HCT116 (cell line): ENCODE results near the gene RNF166. TPM values are rescaled to one million over a fixed set of nuclear protein-coding genes. Genes with fewer than 3 reads are reported as not detected.

Experiments used
- ATAC-seq: fragments of 200-7000 bp; cut with Tn5 transposase; 2 replicates; pipeline ENCODE4 v1.9.1; 2020; ENCODE audit warnings: mild to moderate bottlenecking, moderate library complexity
- BruUV-seq: library from RNA; stranded (reverse); fragments of 400-500 nt; replicated peaks from 2 replicates; lab custom pipeline; 2021; lab: Mats Ljungman, UMichigan
- CTCF ChIA-PET: fragments of 300-600 bp; sonication (Branson Sonifier 250); formaldehyde crosslinking; loops from one replicate; lab custom pipeline; 2021; ENCODE audit warnings: antibody characterized with exemption; lab: Charles Lee
- POLR2A ChIA-PET: fragments of 300-600, 350-600 bp; sonication (Branson Sonifier 250); formaldehyde crosslinking; loops from one replicate; lab custom pipeline; 2021; ENCODE audit warnings: antibody characterized with exemption; lab: Charles Lee
- RAD21 ChIA-PET, 2 experiments: fragments of 300-600 bp; sonication (Branson Sonifier 250); formaldehyde crosslinking; loops; one replicate each; lab custom pipeline; 2023; ENCODE audit warnings: low total read pairs in 2 of 2; ENCODE audit not compliant: uncharacterized antibody in 2 of 2, unreplicated experiment in 2 of 2, low non-redundant PET in 1 of 2; lab: Charles Lee
- DNase-seq: peaks from one replicate; pipeline ENCODE4 v3.0.0-alpha.2; 2010; ENCODE audit warnings: low read depth, low spot score
- H2AFZ ChIP-seq: fragments of 200-600 bp; shearing (Covaris generic), sonication (generic); 2 replicates; pipeline ENCODE4 v1.6.1; 2017; ENCODE audit warnings: low read depth, mixed run types, mixed read lengths, antibody characterized with exemption, low read length; ENCODE audit not compliant: poor library complexity, severe bottlenecking
- H3K27ac ChIP-seq: 2 replicates; pipeline ENCODE4 v1.5.1; 2012; ENCODE audit warnings: low read depth, low read length
- H3K27me3 ChIP-seq: fragments of 200-600 bp; sonication (generic); 2 replicates; pipeline ENCODE4 v1.6.1; 2016; ENCODE audit warnings: mixed run types, low read length, mixed read lengths; ENCODE audit not compliant: insufficient read depth
- H3K36me3 ChIP-seq, 2 experiments: fragments of 200-500 bp in 1 of 2; fragments of 200-600 bp in 1 of 2; sonication (Bioruptor generic) in 1 of 2; sonication (generic) in 1 of 2; 2 replicates each; pipeline versions ENCODE4 v1.5.1 to v1.6.1; 2014 to 2016; ENCODE audit warnings: low read length in 2 of 2, inconsistent platforms in 1 of 2, mixed read lengths in 1 of 2, mixed run types in 1 of 2; ENCODE audit not compliant: insufficient read depth in 2 of 2, control insufficient read depth in 1 of 2
- H3K4me1 ChIP-seq, 2 experiments: fragments of 200-600 bp in 1 of 2; sonication (generic) in 1 of 2; 2 replicates each; pipeline versions ENCODE4 v1.5.1 to v1.6.1; 2012 to 2017; ENCODE audit warnings: low read length in 2 of 2, inconsistent platforms in 1 of 2, mild to moderate bottlenecking in 1 of 2, mixed read lengths in 1 of 2, mixed run types in 1 of 2, moderate library complexity in 1 of 2; ENCODE audit not compliant: insufficient read depth in 2 of 2, control insufficient read depth in 1 of 2
- H3K4me2 ChIP-seq: fragments of 200-600 bp; sonication (generic); 2 replicates; pipeline ENCODE4 v1.6.1; 2017; ENCODE audit warnings: mixed run types, low read length, mixed read lengths
- H3K4me3 ChIP-seq, 2 experiments: fragments of 200-600 bp in 1 of 2; sonication (generic) in 1 of 2; replicated peaks in 1 of 2; 2 replicates each; pipeline ENCODE4 v1.5.1; 2011 to 2016; ENCODE audit warnings: low read length in 2 of 2, control low read depth in 1 of 2, low read depth in 1 of 2, mild to moderate bottlenecking in 1 of 2, mixed read lengths in 1 of 2, mixed run types in 1 of 2
- H3K79me2 ChIP-seq: fragments of 200-600 bp; sonication (generic); 2 replicates; pipeline ENCODE4 v1.6.1; 2017; ENCODE audit warnings: mild to moderate bottlenecking, mixed run types, low read length, moderate library complexity, mixed read lengths; ENCODE audit not compliant: insufficient read depth
- H3K9ac ChIP-seq: fragments of 200-600 bp; sonication (generic); 2 replicates; pipeline ENCODE4 v1.6.1; 2016; ENCODE audit warnings: low read length, mixed read lengths
- H3K9me2 ChIP-seq: fragments of 200-600 bp; sonication (generic), shearing (Covaris generic); 2 replicates; pipeline ENCODE4 v1.6.1; 2017; ENCODE audit warnings: mixed run types, mild to moderate bottlenecking, moderate library complexity; ENCODE audit not compliant: insufficient read depth
- H3K9me3 ChIP-seq, 2 experiments: fragments of 200-500 bp in 1 of 2; fragments of 200-600 bp in 1 of 2; sonication (Bioruptor generic) in 1 of 2; sonication (generic) in 1 of 2; 2 replicates each; pipeline ENCODE4 v1.6.1; 2014 to 2017; ENCODE audit warnings: low read length in 2 of 2, mixed read lengths in 2 of 2, inconsistent platforms in 1 of 2, low read depth in 1 of 2, mild to moderate bottlenecking in 1 of 2, mixed run types in 1 of 2, moderate library complexity in 1 of 2; ENCODE audit not compliant: control insufficient read depth in 1 of 2, insufficient read depth in 1 of 2
- H4K20me1 ChIP-seq: fragments of 200-600 bp; sonication (generic), shearing (Covaris generic); 2 replicates; pipeline ENCODE4 v1.6.1; 2017; ENCODE audit warnings: mixed run types, mild to moderate bottlenecking, moderate library complexity; ENCODE audit not compliant: insufficient read depth
- POLR2A ChIP-seq: IDR thresholded peaks from 2 replicates; pipeline ENCODE4 v1.7.0; 2011; ENCODE audit warnings: borderline replicate concordance; ENCODE audit not compliant: insufficient read depth, insufficient read length; ENCODE audit errors: extremely low read depth
- SP1 ChIP-seq: IDR thresholded peaks from 2 replicates; pipeline ENCODE4 v1.6.1; 2012; ENCODE audit warnings: low read depth
- YY1 ChIP-seq: IDR thresholded peaks from 2 replicates; pipeline ENCODE4 v1.6.1; 2011; ENCODE audit warnings: low read length, low read depth, moderate library complexity, mild to moderate bottlenecking; ENCODE audit not compliant: insufficient replicate concordance; ENCODE audit errors: extremely low read depth
- intact Hi-C: fragments of 100-400 bp; cut with micrococcal nuclease; formaldehyde crosslinking; loops from 2 replicates; pipeline ENCODE4 v1.10.0; 2022
- total RNA-seq: library from RNA; stranded (reverse); gene quantifications from one replicate; pipeline ENCODE4 v1.2.1, GENCODE V29; 2021; ENCODE audit not compliant: unreplicated experiment
- TF ChIP-seq, protein P1 (sequence below): IDR thresholded peaks from 2 replicates; pipeline ENCODE4 v1.6.1; 2011; ENCODE audit warnings: mild to moderate bottlenecking, low read length, moderate library complexity; ENCODE audit not compliant: insufficient replicate concordance; ENCODE audit errors: extremely low read depth
- TF ChIP-seq, protein P2 (sequence below), 3 experiments: fragments of 200-600 bp in 1 of 3; sonication (generic) in 1 of 3; IDR thresholded peaks in 2 of 3; conservative IDR thresholded peaks in 1 of 3; 2 replicates each; pipeline ENCODE4 v1.5.1; 2012 to 2017; ENCODE audit warnings: low read depth in 2 of 3, low read length in 2 of 3, antibody characterized with exemption in 1 of 3, borderline replicate concordance in 1 of 3, control low read depth in 1 of 3, mild to moderate bottlenecking in 1 of 3, mixed read lengths in 1 of 3, mixed run types in 1 of 3, moderate library complexity in 1 of 3; ENCODE audit not compliant: insufficient read depth in 1 of 3

Gene RNF166
- total RNA-seq, 1 experiment from 2014 or later, result 39.4 TPM

DNA sequence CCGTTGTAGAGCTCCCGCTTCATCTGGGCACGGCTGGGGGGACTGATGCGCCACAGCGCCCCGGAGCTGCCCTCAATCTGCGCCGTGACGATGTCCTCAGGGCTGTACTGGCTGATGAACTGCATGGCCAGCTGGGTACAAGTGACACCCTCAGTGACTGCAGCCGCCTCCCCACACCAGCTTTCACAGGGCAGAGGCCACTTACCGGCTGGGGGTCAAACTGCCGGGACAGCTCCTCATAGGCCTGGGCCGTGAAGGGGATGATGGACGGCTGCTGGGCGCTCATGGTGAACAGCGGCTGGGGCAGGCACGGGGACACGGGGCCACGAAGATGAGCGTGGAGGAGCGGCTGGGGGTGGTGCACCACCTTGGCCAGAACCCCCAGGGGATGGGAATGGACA, 10.4 kb upstream of the RNF166 start:
- intact Hi-C loops, result no loop called here
- ChIA-PET CTCF (interaction anchor here (1.8 kb wide), 1 partner anchor 21 kb away, joined by 8 read pairs; no protein-coding TSS in a partner anchor), RAD21 (no interaction called here), POLR2A (no interaction called here)
- Histone ChIP-seq H3K4me1 (peaks cover 0 to 5% of the 10 kb centered on the region in 2 experiments; a peak in 1 of 4 replicates), H3K27me3 (no peaks in the 10 kb centered on the region), H3K27ac (no peak overlapping the region; the same call in 1 of the 2 replicates), H3K4me3 (no peak overlapping the region), H3K4me2 (no peak overlapping the region), H3K9ac (no peak overlapping the region), H3K36me3 (peaks cover 54 to 80% of the 10 kb centered on the region in 2 experiments; a peak in 3 of 4 replicates), H4K20me1 (0 out of 2 replicates have a peak, but pooled peaks cover 3% of the 10 kb centered on the region), H3K9me3 (no peaks in the 10 kb centered on the region), H2AFZ (no peak overlapping the region), H3K9me2 (no peaks in the 10 kb centered on the region), H3K79me2 (peaks cover 6% of the 10 kb centered on the region; the same call in 1 of the 2 replicates)
- TF ChIP-seq, protein P1, sequence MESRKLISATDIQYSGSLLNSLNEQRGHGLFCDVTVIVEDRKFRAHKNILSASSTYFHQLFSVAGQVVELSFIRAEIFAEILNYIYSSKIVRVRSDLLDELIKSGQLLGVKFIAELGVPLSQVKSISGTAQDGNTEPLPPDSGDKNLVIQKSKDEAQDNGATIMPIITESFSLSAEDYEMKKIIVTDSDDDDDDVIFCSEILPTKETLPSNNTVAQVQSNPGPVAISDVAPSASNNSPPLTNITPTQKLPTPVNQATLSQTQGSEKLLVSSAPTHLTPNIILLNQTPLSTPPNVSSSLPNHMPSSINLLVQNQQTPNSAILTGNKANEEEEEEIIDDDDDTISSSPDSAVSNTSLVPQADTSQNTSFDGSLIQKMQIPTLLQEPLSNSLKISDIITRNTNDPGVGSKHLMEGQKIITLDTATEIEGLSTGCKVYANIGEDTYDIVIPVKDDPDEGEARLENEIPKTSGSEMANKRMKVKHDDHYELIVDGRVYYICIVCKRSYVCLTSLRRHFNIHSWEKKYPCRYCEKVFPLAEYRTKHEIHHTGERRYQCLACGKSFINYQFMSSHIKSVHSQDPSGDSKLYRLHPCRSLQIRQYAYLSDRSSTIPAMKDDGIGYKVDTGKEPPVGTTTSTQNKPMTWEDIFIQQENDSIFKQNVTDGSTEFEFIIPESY, result no peak
- TF ChIP-seq, protein P2, sequence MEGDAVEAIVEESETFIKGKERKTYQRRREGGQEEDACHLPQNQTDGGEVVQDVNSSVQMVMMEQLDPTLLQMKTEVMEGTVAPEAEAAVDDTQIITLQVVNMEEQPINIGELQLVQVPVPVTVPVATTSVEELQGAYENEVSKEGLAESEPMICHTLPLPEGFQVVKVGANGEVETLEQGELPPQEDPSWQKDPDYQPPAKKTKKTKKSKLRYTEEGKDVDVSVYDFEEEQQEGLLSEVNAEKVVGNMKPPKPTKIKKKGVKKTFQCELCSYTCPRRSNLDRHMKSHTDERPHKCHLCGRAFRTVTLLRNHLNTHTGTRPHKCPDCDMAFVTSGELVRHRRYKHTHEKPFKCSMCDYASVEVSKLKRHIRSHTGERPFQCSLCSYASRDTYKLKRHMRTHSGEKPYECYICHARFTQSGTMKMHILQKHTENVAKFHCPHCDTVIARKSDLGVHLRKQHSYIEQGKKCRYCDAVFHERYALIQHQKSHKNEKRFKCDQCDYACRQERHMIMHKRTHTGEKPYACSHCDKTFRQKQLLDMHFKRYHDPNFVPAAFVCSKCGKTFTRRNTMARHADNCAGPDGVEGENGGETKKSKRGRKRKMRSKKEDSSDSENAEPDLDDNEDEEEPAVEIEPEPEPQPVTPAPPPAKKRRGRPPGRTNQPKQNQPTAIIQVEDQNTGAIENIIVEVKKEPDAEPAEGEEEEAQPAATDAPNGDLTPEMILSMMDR (IDR thresholded peaks at IDR 0.05 in 2 of 3, conservative IDR thresholded peaks at IDR 0.05 in 1 of 3; ENCODE audit: borderline replicate concordance in 1 of 3, insufficient read depth in 1 of 3, low read depth in 2 of 3, low read length in 2 of 3), result no peak
- TF ChIP-seq SP1, result no peak
- TF ChIP-seq YY1, result no peak
- TF ChIP-seq POLR2A, result no peak
- BruUV-seq, result no TSS peak
- DNase-seq (no peak), ATAC-seq (no peak)
